ENCODE data around the gene SIAH1.
"Not testable (repeated sequence)": the region's sequence is repeated elsewhere in the genome, so short reads cannot be mapped to it uniquely, and the experiment has no call there.

SIAH1 gene

GRCh38 chr16:48332978-48333377 is 52.2 kb downstream of the SIAH1 start:
- DNase-seq (ENCODE audit: low read depth), result no peak

DNA sequence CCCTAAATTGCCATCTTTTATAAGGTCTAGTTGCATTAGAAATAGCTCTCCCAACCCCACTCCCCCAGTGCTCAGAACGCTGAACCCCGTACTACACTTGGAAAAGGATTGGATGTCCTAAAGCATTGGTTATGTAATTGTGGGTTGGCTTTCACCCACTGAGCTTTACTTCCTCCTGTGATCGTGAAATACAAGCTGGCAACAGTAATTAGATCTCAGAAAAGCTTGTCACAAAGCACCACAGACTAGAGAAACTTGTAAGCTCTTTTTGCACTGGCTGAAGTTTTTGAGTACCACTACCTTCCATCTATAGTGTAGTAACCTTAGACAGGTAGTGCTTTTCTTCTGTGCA is 54.4 kb downstream of the SIAH1 start:
- DNase-seq (ENCODE audit: low read depth), result no peak

GRCh38 chr16:48330189-48330840 is 54.9 kb downstream of the SIAH1 start:
- DNase-seq (ENCODE audit: low read depth), result no peak

GRCh38 chr16:48329138-48329537 is 56.1 kb downstream of the SIAH1 start:
- no peak for DNase-seq (ENCODE audit: low read depth)

DNA sequence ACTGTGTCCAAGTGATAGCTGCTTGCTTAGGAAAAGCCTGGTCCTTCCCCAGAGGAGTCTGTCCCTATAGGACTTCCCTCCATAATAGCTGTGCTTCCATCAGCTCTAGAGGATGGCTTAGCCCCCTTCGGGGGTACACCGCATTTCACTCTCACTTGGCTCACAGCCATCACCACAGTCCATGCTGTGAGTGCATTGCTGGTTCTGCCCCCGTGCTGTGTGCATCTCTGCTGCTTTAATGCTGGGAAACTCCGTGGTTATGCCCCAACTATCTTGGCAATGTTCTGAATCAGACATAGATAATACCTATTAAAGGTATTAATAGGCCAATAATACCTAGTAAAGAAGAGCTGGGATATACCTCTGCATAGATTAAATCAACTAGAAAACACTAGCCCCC is 58.3 kb downstream of the SIAH1 start:
- no peak for DNase-seq (ENCODE audit: low read depth)

DNA sequence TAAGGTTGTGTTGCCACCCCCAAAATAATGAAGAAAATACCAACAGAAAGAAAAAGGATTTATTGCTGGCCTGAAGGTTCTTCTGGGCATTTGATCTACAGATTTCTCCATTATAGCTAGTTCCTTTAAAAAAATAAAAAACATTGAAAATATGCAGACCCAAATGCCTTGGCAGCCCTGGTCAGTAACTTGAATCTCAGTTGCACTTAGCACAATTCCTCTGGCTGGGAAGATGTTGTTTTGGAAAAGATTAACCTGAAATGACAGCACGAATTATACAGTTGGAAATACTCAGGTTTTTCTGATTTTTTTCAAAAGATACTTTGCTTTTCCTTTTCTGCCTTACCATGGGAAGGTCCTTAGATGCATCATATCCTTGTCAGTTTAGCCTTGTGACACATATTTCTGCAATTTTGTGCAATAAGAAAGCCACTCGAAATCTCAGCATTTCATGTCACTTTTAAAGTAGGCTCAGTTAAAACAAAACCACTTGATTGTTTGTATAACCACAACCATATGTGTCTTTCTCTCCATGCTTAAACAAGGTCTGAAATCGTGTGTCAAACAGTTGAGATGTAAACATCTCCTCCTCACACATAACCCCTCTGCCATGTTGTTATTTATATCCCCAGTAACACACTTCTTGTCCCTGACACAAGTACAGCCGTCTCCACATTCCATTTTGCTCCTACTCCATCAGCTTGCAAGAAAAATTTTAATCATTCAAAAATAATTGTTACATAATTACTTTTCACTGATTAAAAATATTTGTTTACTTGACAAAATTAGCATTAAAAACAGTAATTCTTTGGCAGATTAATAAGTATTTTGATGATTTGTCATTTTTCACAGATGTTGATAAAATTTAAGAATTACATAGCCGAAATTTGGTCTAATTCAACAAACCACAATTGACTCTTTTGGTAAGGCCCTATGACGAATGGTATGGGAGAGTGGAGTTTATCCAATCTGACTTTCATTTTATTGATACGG is 61.1 kb downstream of the SIAH1 start:
- no peak for DNase-seq (ENCODE audit: low read depth)

GRCh38 chr16:48321317-48322036 is 63.7 kb downstream of the SIAH1 start:
- DNase-seq (ENCODE audit: low read depth), result no peak

GRCh38 chr16:48318630-48319029 is 66.6 kb downstream of the SIAH1 start:
- peak; percentile 1 for DNase-seq (ENCODE audit: low read depth)

DNA sequence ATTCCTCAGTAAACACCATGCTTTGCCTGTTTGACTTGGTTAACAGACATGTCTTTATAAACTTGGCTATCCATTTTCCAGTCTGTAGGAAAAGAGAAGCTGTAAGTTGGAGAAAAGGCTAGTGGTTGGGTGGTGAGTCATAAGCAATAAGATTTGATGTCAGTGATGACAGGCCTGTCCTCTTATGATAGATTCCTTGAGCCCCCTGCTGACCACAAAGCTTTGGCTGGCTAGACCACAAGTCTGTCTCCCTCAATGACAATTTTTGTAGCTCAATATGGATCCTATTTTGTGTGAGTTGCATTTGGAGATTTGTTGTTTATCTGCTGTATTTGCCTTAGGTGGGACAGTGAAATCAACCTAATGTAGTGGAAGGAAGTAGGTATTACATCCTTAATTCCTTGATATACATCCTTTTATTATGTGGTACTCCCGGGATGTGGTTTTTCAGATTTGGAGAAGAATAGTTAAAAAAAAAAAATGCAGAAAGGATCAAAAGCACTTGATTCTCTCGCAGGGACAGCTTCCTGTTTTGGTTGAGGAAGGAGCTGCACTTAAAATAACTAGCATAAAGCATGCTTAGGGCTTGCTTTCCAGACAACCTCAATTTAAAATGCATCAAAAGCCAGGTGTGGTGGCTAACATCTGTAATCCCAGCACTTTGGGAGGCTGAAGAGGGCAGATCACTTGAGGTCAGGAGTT is 67.4 kb downstream of the SIAH1 start:
- DNase-seq (ENCODE audit: low read depth), result no peak

GRCh38 chr16:48317026-48317425 is 68.2 kb downstream of the SIAH1 start:
- DNase-seq (ENCODE audit: low read depth), result no peak

DNA sequence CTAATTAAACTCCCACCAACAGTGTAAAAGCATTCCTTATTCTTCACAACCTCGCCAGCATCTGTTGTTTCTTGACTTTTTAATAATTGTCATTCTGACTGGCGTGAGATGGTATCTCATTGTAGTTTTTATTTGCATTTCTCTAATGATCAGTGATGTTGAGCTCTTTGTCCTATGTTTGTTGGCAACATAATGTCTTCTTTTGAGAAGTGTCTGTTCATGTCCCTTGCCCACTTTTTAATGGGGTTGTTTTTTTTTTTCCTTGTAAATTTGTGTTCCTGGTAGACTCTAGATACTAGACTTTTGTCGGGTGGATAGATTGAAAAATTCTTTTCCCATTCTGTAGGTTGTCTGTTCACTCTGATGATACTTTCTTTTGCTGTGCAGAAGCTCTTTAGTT is 71.3 kb downstream of the SIAH1 start:
- not testable (repeated sequence) for DNase-seq (ENCODE audit: low read depth)

- no peak for DNase-seq (ENCODE audit: low read depth)
Observed at GRCh38 chr16:48310908-48311641, 74.1 kb downstream of the SIAH1 start.

Data from activated T-helper 1 cell treated with Interleukin-2 at 50 U/mL for 16 hours (primary cell).